Stomach (tissue), 9 donors: ENCODE measurements around the gene VAV3. TPM values are rescaled to one million over a fixed set of nuclear protein-coding genes. Genes with fewer than 3 reads are reported as not detected.

Source experiments
- DNase-seq, 2 donors: peaks; one replicate each; pipeline versions ENCODE4 v3.0.0 to v3.0.0-alpha.2; 2013 to 2019
- H3K27ac ChIP-seq, 5 donors: fragments of 200-600 bp in 4 of 5; sonication (generic) in 4 of 5; one replicate each; pipeline ENCODE4 v1.5.1; 2013 to 2019; ENCODE audit warnings: mild to moderate bottlenecking in 1 of 5, moderate library complexity in 1 of 5
- H3K27me3 ChIP-seq, 3 donors: fragments of 200-600 bp; sonication (generic); one replicate each; pipeline ENCODE4 v1.5.1; 2017 to 2019; ENCODE audit warnings: mixed run types in 1 of 3
- H3K36me3 ChIP-seq, 4 donors: fragments of 200-600 bp; sonication (generic); 1 replicate in 3 of 4; 2 replicates in 1 of 4; pipeline ENCODE4 v1.5.1; 2016 to 2019
- H3K4me1 ChIP-seq, 4 donors: fragments of 200-600 bp; sonication (generic); one replicate each; pipeline ENCODE4 v1.5.1; 2016 to 2019
- H3K4me3 ChIP-seq, 4 donors: fragments of 200-600 bp; sonication (generic) in 3 of 4; one replicate each; pipeline ENCODE4 v1.5.1; 2016 to 2019; ENCODE audit warnings: mild to moderate bottlenecking in 1 of 4
- H3K9me3 ChIP-seq, 4 donors: fragments of 200-600 bp; sonication (generic); one replicate each; pipeline ENCODE4 v1.5.1; 2016 to 2019
- EP300 ChIP-seq: sonication (generic); formaldehyde crosslinking; IDR thresholded peaks from one replicate; pipeline ENCODE4 v1.6.1; 2017; ENCODE audit warnings: antibody characterized with exemption
- POLR2A ChIP-seq, 4 donors: fragments of 450-650 bp; IDR thresholded peaks; one replicate each; pipeline ENCODE4 v1.6.1; 2016; ENCODE audit warnings: antibody characterized with exemption in 4 of 4, control low read depth in 2 of 4, mild to moderate bottlenecking in 1 of 4, moderate library complexity in 1 of 4
- POLR2AphosphoS5 ChIP-seq, 3 donors: sonication (generic); formaldehyde crosslinking; IDR thresholded peaks; one replicate each; pipeline ENCODE4 v1.6.1; 2016; ENCODE audit warnings: antibody characterized with exemption in 3 of 3
- WGBS, 5 donors: extraction: QIAGEN DNeasy Blood & Tissue Kit in 3 of 5; methylation state at CpG; one replicate each; pipeline versions ENCODE4 v1.1.5 to v1.1.7; 2013 to 2018; 5-methylcytosine and 5-hydroxymethylcytosine counted together
- intact Hi-C: fragments of 100-400 bp; cut with DNase I; formaldehyde crosslinking; loops from one replicate; pipeline ENCODE4 v1.15.1; 2023; ENCODE audit warnings: low total_unique reads
- polyA plus RNA-seq, 3 donors: library from polyadenylated mRNA; stranded (reverse); fragments of 200-250 nt; gene quantifications; one replicate each; pipeline ENCODE4 v1.2.3, GENCODE V29; 2013
- total RNA-seq, 5 donors: library from RNA; depleted of rRNA; stranded (reverse); fragments of >200 nt; gene quantifications; one replicate each; pipeline versions ENCODE4 v1.1.0 to v1.2.3, GENCODE V29; 2014 to 2016
- TF ChIP-seq, protein P1 (sequence below), 7 experiments: fragments of 450-650 bp in 4 of 7; fragments of 200-600 bp in 3 of 7; sonication (generic) in 3 of 7; IDR thresholded peaks; one replicate each; pipeline ENCODE4 v1.5.1; 2016 to 2019; ENCODE audit warnings: antibody characterized with exemption in 7 of 7, control low read depth in 2 of 7, mild to moderate bottlenecking in 1 of 7
- donor health status: healthy with polysubstance abuse.
- donor health status: Bipolar disorder and iron deficiency.
- donor health status: healthy.

VAV3 gene
- total and polyA plus RNA-seq, 8 donors: 5.7 to 29.3 (median 6.9) TPM

DNA sequence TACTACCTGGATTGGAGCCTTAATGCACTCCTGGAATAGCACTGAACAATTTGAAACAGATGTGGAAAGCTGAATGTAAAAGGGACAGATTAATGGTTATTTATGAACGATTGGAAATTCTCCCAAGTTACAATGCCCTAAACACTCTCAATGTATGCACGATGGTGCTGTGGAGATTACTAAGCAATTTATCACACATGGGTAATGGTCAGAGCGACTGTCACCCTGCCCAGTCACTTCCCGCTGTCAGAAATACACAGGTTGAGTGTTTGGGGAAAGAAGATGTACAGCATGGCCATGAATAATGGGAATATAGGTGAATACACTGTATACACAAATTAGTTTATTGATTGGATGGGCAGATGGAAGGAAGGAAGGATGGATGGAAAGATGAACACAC, 342.4 kb downstream of the VAV3 start:
- TF ChIP-seq EP300 (no peak), POLR2A (IDR thresholded peaks at IDR 0.05) (no peak), POLR2AphosphoS5 (IDR thresholded peaks at IDR 0.05) (no peak)
- H3K9me3 ChIP-seq: no peaks in the 10 kb centered on the region
- no peak overlapping the region for H3K4me3 ChIP-seq
- H3K27ac ChIP-seq: no peak overlapping the region
- no peaks in the 10 kb centered on the region for H3K4me1 ChIP-seq
- WGBS, 5 donors: 62 to 78% (median 73%) methylated on average over 4 of the region's 4 CpGs
- DNase-seq: no peak
- no peaks in the 10 kb centered on the region for H3K27me3 ChIP-seq
- H3K36me3 ChIP-seq: no peaks in the 10 kb centered on the region
- intact Hi-C loops: no loop called here

DNA sequence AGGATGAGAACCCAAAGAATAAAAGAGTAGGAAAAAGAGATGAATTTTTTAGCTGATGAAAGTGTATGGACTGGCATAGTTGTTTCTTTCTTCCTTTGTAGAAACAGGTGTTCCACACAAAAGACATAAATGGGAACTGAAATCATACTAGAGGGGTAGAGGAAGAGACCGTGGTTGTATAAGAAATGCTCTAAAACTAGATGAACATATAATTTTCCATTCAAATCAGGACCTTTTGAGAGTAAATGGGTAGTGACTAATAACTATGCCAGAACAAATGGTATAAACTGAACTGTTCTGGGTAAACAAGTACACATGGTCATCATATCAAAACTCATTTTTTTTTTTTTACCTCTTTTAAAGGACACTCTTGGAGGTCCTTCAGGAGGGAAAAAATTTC, 344.2 kb downstream of the VAV3 start:
- Histone ChIP-seq H3K36me3 (peaks cover 0 to 9% (median 0%) of the 10 kb centered on the region in 4 donors), H3K27ac (no peak overlapping the region), H3K9me3 (peaks cover 0 to 6% (median 0%) of the 10 kb centered on the region in 4 donors), H3K4me1 (no peaks in the 10 kb centered on the region), H3K4me3 (no peak overlapping the region), H3K27me3 (no peaks in the 10 kb centered on the region)
- TF ChIP-seq POLR2A (IDR thresholded peaks at IDR 0.05) (no peak), EP300 (no peak)
- DNase-seq: no peak
- intact Hi-C loops: no loop called here
- 85 to 96% (median 90%) methylated on average over 1 of the region's 1 CpG for WGBS, 5 donors

DNA sequence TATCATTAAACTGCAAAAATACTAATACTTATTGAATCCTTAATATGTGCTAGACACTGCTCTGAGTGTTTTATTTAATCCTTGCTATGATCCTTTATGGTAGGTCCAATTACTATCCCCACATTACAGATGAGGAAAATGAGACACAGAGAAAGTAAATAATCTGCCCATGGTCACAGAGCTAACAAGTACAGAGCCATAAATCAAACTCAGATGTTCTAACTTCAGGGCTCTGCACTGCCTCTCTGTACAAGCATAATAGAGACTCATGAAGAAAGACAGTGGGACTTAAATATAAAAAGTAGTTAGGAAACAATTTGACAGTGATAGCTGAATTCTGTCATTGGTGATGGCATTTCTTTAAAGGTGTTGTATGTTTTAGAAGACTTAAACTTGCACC, 346.4 kb downstream of the VAV3 start:
- Histone ChIP-seq H3K27me3 (no peaks in the 10 kb centered on the region), H3K4me3 (no peak overlapping the region), H3K27ac (no peak overlapping the region), H3K4me1 (no peaks in the 10 kb centered on the region), H3K36me3 (peaks cover 0 to 9% (median 0%) of the 10 kb centered on the region in 4 donors), H3K9me3 (peaks cover 0 to 6% (median 0%) of the 10 kb centered on the region in 4 donors)
- intact Hi-C loops: no loop called here
- TF ChIP-seq POLR2AphosphoS5 (IDR thresholded peaks at IDR 0.05) (no peak), POLR2A (IDR thresholded peaks at IDR 0.05) (no peak), EP300 (no peak)
- TF ChIP-seq, protein P1, sequence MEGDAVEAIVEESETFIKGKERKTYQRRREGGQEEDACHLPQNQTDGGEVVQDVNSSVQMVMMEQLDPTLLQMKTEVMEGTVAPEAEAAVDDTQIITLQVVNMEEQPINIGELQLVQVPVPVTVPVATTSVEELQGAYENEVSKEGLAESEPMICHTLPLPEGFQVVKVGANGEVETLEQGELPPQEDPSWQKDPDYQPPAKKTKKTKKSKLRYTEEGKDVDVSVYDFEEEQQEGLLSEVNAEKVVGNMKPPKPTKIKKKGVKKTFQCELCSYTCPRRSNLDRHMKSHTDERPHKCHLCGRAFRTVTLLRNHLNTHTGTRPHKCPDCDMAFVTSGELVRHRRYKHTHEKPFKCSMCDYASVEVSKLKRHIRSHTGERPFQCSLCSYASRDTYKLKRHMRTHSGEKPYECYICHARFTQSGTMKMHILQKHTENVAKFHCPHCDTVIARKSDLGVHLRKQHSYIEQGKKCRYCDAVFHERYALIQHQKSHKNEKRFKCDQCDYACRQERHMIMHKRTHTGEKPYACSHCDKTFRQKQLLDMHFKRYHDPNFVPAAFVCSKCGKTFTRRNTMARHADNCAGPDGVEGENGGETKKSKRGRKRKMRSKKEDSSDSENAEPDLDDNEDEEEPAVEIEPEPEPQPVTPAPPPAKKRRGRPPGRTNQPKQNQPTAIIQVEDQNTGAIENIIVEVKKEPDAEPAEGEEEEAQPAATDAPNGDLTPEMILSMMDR (IDR thresholded peaks at IDR 0.05): no peak
- DNase-seq: no peak

DNA sequence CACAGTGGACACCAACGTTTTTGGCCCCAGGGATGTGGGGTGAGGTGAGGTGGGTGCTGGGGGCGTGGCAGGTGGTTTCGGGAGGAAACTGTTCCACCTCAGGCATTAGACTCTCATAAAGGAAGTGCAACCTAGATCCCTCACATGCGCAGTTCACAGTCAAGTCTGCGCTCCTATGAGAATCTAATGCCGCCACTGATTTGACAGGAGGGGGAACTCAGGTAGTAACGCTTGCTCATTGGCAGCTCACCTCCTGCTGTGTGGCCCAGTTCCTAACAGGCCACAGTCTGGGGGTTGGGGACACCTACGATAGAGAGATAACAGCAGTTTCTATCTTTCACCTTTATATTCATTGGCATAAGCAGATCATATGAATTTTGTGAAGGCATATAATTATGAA, 347.1 kb downstream of the VAV3 start:
- Histone ChIP-seq H3K4me3 (no peak overlapping the region), H3K36me3 (peaks cover 0 to 9% (median 0%) of the 10 kb centered on the region in 4 donors), H3K27me3 (no peaks in the 10 kb centered on the region), H3K27ac (no peak overlapping the region), H3K9me3 (peaks cover 0 to 6% (median 2%) of the 10 kb centered on the region in 4 donors), H3K4me1 (no peaks in the 10 kb centered on the region)
- TF ChIP-seq EP300: no peak
- TF ChIP-seq, protein P1 (IDR thresholded peaks at IDR 0.05): no peak
- no peak for TF ChIP-seq POLR2A (IDR thresholded peaks at IDR 0.05)
- no peak for TF ChIP-seq POLR2AphosphoS5 (IDR thresholded peaks at IDR 0.05)
- no peak for DNase-seq
- WGBS, 5 donors: 79 to 86% (median 83%) methylated on average over 8 of the region's 8 CpGs
- intact Hi-C loops: no loop called here

DNA sequence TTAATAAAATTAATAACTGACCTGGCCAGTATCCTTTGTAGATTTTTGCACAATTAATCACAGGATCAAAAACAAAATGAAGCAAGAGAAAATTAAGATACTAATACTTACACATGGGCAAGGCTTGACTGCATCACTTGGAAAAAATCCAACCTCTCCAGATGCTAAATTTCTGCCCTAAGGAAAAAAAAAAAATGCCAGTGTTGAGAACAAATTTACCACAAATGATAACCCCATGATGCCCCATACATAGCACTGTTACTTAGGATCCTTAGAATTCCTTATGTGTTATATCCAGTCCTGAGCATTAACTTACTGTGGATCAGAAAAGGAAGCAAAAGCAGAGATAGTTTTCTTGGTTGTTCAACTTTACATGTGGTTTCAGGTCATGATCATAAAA, 347.5 kb downstream of the VAV3 start:
- H3K27me3 ChIP-seq: no peaks in the 10 kb centered on the region
- H3K27ac ChIP-seq: no peak overlapping the region
- no peak for TF ChIP-seq POLR2A (IDR thresholded peaks at IDR 0.05)
- TF ChIP-seq, protein P1 (IDR thresholded peaks at IDR 0.05): no peak
- no peak for TF ChIP-seq EP300
- no peak for TF ChIP-seq POLR2AphosphoS5 (IDR thresholded peaks at IDR 0.05)
- peaks cover 0 to 11% (median 6%) of the 10 kb centered on the region in 4 donors for H3K9me3 ChIP-seq
- intact Hi-C loops: no loop called here
- H3K4me1 ChIP-seq: no peaks in the 10 kb centered on the region
- H3K4me3 ChIP-seq: no peak overlapping the region
- H3K36me3 ChIP-seq: peaks cover 0 to 9% (median 0%) of the 10 kb centered on the region in 4 donors
- no peak for DNase-seq
